ENCODE measurements around the gene ARMH3. TPM values are rescaled to one million over a fixed set of nuclear protein-coding genes. Genes with fewer than 3 reads are reported as not detected.

Gene ARMH3
- total RNA-seq, 1 donor from 2014 or later = 4.5 TPM

DNA sequence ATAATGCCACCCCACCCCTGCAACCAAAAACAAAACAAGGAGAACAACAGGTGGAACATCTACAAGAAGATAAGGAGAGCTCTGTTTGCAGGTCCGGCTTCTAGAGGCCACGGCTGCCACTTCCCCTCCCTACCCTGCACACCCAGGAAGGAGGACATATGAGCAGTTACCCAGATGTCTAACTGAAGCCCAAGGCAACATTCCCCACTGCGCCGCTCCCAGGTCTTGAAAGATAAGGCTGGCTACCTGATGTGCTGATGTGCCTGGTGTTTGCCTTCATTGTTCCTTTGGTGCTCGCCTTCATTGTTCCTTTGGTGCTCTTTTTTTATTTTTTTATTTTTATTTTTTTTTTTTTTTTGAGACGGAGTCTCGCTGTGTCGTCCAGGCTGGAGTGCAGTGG, 30.2 kb upstream of the ARMH3 start:
- H3K4me1 ChIP-seq = no peaks in the 10 kb centered on the region
- no peak for DNase-seq (ENCODE audit: low spot score in 2 of 2)
- no peaks in the 10 kb centered on the region for H3K36me3 ChIP-seq
- no peaks in the 10 kb centered on the region for H3K9me3 ChIP-seq
- TF ChIP-seq, protein P1, sequence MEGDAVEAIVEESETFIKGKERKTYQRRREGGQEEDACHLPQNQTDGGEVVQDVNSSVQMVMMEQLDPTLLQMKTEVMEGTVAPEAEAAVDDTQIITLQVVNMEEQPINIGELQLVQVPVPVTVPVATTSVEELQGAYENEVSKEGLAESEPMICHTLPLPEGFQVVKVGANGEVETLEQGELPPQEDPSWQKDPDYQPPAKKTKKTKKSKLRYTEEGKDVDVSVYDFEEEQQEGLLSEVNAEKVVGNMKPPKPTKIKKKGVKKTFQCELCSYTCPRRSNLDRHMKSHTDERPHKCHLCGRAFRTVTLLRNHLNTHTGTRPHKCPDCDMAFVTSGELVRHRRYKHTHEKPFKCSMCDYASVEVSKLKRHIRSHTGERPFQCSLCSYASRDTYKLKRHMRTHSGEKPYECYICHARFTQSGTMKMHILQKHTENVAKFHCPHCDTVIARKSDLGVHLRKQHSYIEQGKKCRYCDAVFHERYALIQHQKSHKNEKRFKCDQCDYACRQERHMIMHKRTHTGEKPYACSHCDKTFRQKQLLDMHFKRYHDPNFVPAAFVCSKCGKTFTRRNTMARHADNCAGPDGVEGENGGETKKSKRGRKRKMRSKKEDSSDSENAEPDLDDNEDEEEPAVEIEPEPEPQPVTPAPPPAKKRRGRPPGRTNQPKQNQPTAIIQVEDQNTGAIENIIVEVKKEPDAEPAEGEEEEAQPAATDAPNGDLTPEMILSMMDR (IDR thresholded peaks at IDR 0.05) = no peak
- intact Hi-C loops (cut with DNase I) = no loop called here
- H3K27me3 ChIP-seq = no peaks in the 10 kb centered on the region
- H3K27ac ChIP-seq = no peak overlapping the region
- H3K4me3 ChIP-seq = no peak overlapping the region

DNA sequence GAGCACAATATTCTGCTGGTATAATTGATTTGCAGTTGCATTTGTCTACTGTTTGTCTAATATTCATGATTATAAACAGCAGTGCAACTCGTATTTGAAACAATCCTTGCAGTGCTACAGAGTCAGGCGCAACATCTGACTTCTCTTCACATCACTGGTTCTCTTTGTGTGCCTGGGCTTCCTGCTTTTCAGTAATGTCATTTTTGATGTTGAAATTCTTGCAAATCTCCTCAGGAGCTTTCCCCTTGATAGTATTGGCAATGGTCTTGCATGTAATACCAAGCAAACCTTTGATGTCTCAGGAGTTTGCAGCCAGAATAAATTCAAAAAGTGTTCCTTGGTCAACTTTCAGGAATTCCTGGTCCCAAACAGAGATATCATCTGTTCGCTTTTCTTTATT, 29.4 kb upstream of the ARMH3 start:
- TF ChIP-seq, protein P1 (IDR thresholded peaks at IDR 0.05) = no peak
- DNase-seq (ENCODE audit: low spot score in 2 of 2) = no peak
- Histone ChIP-seq H3K36me3 (no peaks in the 10 kb centered on the region), H3K27me3 (no peaks in the 10 kb centered on the region), H3K9me3 (no peaks in the 10 kb centered on the region), H3K4me3 (no peak overlapping the region), H3K4me1 (no peaks in the 10 kb centered on the region), H3K27ac (no peak overlapping the region)
- intact Hi-C loops (cut with DNase I) = no loop called here

DNA sequence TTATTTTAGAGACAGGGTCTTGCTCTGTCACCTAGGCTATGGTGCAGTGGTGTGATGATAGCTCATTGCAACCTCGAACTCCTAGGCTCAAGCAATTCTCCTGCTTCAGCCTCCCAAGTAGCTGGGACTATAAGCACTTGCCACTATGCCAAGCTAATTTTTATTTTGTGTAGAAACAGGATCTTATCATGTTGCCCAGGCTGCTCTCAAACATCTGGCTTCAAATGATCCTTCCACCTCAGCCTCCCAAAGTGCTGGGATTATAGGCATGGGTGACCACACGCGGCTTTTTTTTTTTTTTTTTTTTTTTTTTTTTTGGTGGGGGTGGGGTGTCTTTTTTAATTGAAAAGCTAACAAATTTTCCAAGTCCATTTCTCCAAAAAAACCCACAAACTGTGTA, 27.6 kb upstream of the ARMH3 start:
- Histone ChIP-seq H3K27me3 (no peaks in the 10 kb centered on the region), H3K36me3 (no peaks in the 10 kb centered on the region), H3K27ac (no peak overlapping the region), H3K4me3 (no peak overlapping the region), H3K9me3 (no peaks in the 10 kb centered on the region), H3K4me1 (no peaks in the 10 kb centered on the region)
- intact Hi-C loops (cut with DNase I) = no loop called here
- no peak for DNase-seq (ENCODE audit: low spot score in 2 of 2)
- TF ChIP-seq, protein P1 (IDR thresholded peaks at IDR 0.05) = no peak

DNA sequence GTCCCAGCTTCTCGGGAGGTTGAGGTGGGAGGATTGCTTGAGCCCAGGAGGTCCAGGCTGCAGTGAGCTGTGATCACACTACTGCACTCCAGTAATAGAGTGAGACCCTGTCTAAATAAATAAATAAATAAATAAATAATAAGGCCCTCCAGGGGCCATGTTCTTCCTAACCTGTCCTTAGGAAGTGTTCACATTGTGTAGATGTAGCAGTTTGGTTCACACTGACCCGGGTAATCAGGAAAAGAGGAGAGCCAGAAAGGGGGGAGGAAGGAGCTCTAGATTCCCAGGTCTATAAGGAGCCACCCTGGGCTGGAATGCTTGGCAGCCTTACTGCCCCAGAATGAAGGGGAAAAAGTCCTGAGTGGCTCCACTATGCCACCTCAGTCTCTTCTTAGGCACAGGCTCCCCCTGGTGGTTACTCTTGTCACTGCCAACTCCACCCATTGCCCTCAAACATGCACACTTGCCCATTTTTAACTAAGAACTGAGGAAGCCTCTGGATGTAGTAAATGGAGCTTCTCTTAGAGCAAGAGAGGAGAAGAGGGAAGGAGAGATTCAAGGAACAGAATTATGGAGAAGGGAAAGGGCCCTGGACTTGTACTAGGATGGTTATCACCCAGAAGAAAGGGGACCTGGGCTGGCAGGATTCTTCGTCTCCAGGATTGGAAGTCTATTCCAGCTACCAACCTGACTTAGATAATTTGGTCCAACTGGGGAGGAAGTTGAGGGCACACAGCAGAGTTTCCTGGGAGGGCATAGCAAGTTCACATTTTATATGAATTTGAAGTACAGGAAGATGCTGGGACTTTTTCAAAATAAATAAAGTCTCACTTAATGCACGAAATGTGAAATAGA, 16.9 kb upstream of the ARMH3 start:
- DNase-seq (ENCODE audit: low spot score in 2 of 2) = peak; percentile 24 to 90
- H3K9me3 ChIP-seq = no peaks in the 10 kb centered on the region
- peaks cover under 1 to 3% of the 10 kb centered on the region in 2 donors for H3K36me3 ChIP-seq
- no peak overlapping the region for H3K27ac ChIP-seq
- no peaks in the 10 kb centered on the region for H3K27me3 ChIP-seq
- TF ChIP-seq, protein P1 (IDR thresholded peaks at IDR 0.05) = peak; percentile 84 to 92 (median 88)
- intact Hi-C loops (cut with DNase I) = no loop called here
- H3K4me1 ChIP-seq = peaks cover 0 to 2% of the 10 kb centered on the region in 2 donors
- no peak overlapping the region for H3K4me3 ChIP-seq

DNA sequence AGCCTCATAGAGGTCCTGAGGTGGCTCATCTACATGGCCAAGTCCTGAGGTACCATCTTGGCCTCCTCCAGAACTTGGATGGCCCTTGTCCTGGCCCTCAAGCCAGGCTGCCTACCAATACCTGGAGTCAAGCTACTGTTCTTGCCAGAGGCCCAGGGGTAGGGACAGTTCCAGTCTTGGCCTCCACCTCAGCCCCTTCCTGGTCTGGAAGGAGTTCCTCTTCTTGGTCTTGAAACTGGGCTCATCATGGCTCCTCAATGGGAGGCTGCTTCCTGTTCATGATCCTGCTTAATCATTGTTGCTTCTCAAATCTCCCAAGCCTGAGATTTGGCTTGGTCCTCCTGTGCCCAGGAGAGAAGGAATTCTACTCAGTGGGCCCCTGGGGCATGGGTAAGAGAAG, 13.1 kb upstream of the ARMH3 start:
- peaks cover 16 to 23% of the 10 kb centered on the region in 2 donors for H3K4me1 ChIP-seq
- H3K4me3 ChIP-seq = no peak overlapping the region
- no peak overlapping the region for H3K27ac ChIP-seq
- DNase-seq (ENCODE audit: low spot score in 2 of 2) = no peak
- TF ChIP-seq, protein P1 (IDR thresholded peaks at IDR 0.05) = no peak
- no peaks in the 10 kb centered on the region for H3K27me3 ChIP-seq
- intact Hi-C loops (cut with DNase I) = loop anchor here (5.0 kb wide), 1 partner anchor 717 kb away; the partner anchor contains the start of gene BTRC
- H3K9me3 ChIP-seq = no peaks in the 10 kb centered on the region
- peaks cover 3 to 9% of the 10 kb centered on the region in 2 donors for H3K36me3 ChIP-seq

All from ascending aorta (tissue), 2 donors.